Measurements from ENCODE around the gene NOTUM. TPM values are rescaled to one million over a fixed set of nuclear protein-coding genes. Genes with fewer than 3 reads are reported as not detected.

The NOTUM gene
- total RNA-seq, 4 donors from 2014 or later = 1.7 to 1.8 (median 1.7) TPM; not detected in 1

GRCh38 chr17:81923302-81924260 is 37.4 kb downstream of the NOTUM start:
- Histone ChIP-seq H3K4me1 (peaks cover 78 to 81% of the 10 kb centered on the region in 2 donors), H3K27ac (peak overlapping the region; percentile 90 to 98 (median 93)), H3K4me3 (peak overlapping the region; percentile 50 to 71 (median 60)), H3K36me3 (peaks cover 0 to 12% of the 10 kb centered on the region in 2 donors), H3K27me3 (peaks cover 0 to 3% (median 0%) of the 10 kb centered on the region in 3 donors), H3K9me3 (no peaks in the 10 kb centered on the region)
- DNase-seq (peak; percentile 70 to 85), ATAC-seq (peak; percentile 54 to 59)
- intact Hi-C loops (cut with DNase I; ENCODE audit: low total_unique reads) (loop anchor here (10.0 kb wide), 2 partner anchors 531 to 599 kb away; partner anchors contain the start of genes CYBC1 and NARF), in situ Hi-C loops (cut with MboI; ENCODE audit: low sequenced_read_pairs in 4 of 4) (no loop called here)
- peak; percentile 32 to 41 for TF ChIP-seq POLR2A (IDR thresholded peaks at IDR 0.05)
- TF ChIP-seq CTCF (IDR thresholded peaks at IDR 0.05 in 4 of 5, conservative IDR thresholded peaks at IDR 0.05 in 1 of 5) = no peak

GRCh38 chr17:81922566-81923301 is 38.3 kb downstream of the NOTUM start:
- in situ Hi-C loops (cut with MboI; ENCODE audit: low sequenced_read_pairs in 4 of 4) = no loop called here
- intact Hi-C loops (cut with DNase I; ENCODE audit: low total_unique reads) = loop anchor here (10.0 kb wide), 2 partner anchors 532 to 598 kb away; partner anchors contain the start of genes CYBC1 and NARF
- H3K36me3 ChIP-seq = peaks cover 0 to 12% of the 10 kb centered on the region in 2 donors
- H3K9me3 ChIP-seq = no peaks in the 10 kb centered on the region
- peak overlapping the region; percentile 90 to 98 (median 93) for H3K27ac ChIP-seq
- no peak for TF ChIP-seq CTCF (IDR thresholded peaks at IDR 0.05 in 4 of 5, conservative IDR thresholded peaks at IDR 0.05 in 1 of 5)
- TF ChIP-seq POLR2A (IDR thresholded peaks at IDR 0.05) = no peak
- peak overlapping the region; percentile 50 to 71 (median 60) for H3K4me3 ChIP-seq
- H3K4me1 ChIP-seq = peaks cover 77 to 79% of the 10 kb centered on the region in 2 donors
- ATAC-seq (no peak), DNase-seq (peak in 1 of 2 donors; percentile 51)
- H3K27me3 ChIP-seq = no peaks in the 10 kb centered on the region

- peak overlapping the region; percentile 90 to 98 (median 93) for H3K27ac ChIP-seq
- no peak for ATAC-seq
- peaks cover 80 to 83% of the 10 kb centered on the region in 2 donors for H3K4me1 ChIP-seq
- TF ChIP-seq POLR2A (IDR thresholded peaks at IDR 0.05) (no peak), CTCF (IDR thresholded peaks at IDR 0.05 in 4 of 5, conservative IDR thresholded peaks at IDR 0.05 in 1 of 5) (no peak)
- H3K27me3 ChIP-seq = no peaks in the 10 kb centered on the region
- H3K36me3 ChIP-seq = peaks cover 0 to 12% of the 10 kb centered on the region in 2 donors
- no peaks in the 10 kb centered on the region for H3K9me3 ChIP-seq
- intact Hi-C loops (cut with DNase I; ENCODE audit: low total_unique reads) (loop anchor here (10.0 kb wide), 2 partner anchors 533 to 597 kb away; partner anchors contain the start of genes CYBC1 and NARF), in situ Hi-C loops (cut with MboI; ENCODE audit: low sequenced_read_pairs in 4 of 4) (no loop called here)
- peak overlapping the region; percentile 50 to 71 (median 60) for H3K4me3 ChIP-seq
- no peak for DNase-seq
These were observed 38.9 kb downstream of the NOTUM start for GRCh38 chr17:81921996-81922565.

- peaks cover 86 to 88% of the 10 kb centered on the region in 2 donors for H3K4me1 ChIP-seq
- TF ChIP-seq POLR2A (IDR thresholded peaks at IDR 0.05) = no peak
- no peak for TF ChIP-seq CTCF (IDR thresholded peaks at IDR 0.05 in 4 of 5, conservative IDR thresholded peaks at IDR 0.05 in 1 of 5)
- peak overlapping the region; percentile 90 to 98 (median 93) for H3K27ac ChIP-seq
These were observed 39.5 kb downstream of the NOTUM start for GRCh38 chr17:81921537-81921862.

More at GRCh38 chr17:81921537-81921862, 39.5 kb downstream of the NOTUM start:
- intact Hi-C loops (cut with DNase I; ENCODE audit: low total_unique reads) = loop anchor here (10.0 kb wide), 2 partner anchors 533 to 597 kb away; partner anchors contain the start of genes CYBC1 and NARF
- H3K36me3 ChIP-seq = peaks cover 0 to 12% of the 10 kb centered on the region in 2 donors
- H3K9me3 ChIP-seq = no peaks in the 10 kb centered on the region
- H3K4me3 ChIP-seq = peak overlapping the region in 2 of 4 donors; percentile 50 to 51
- H3K27me3 ChIP-seq = no peaks in the 10 kb centered on the region
- ATAC-seq (no peak), DNase-seq (no peak)
- in situ Hi-C loops (cut with MboI; ENCODE audit: low sequenced_read_pairs in 4 of 4) = no loop called here

Measured in gastrocnemius medialis (tissue), 4 donors.